Cardiac muscle cell (in vitro differentiated cells and primary cell): ENCODE measurements around the gene KCNQ1. TPM values are rescaled to one million over a fixed set of nuclear protein-coding genes. Genes with fewer than 3 reads are reported as not detected.

Experiments used
- DNase-seq, 2 donors: peaks; one replicate each; pipeline versions ENCODE4 v3.0.0 to v3.0.0-alpha.2; 2010 to 2017; ENCODE audit warnings: low read depth in 1 of 2, low spot score in 1 of 2
- H3K27ac ChIP-seq: fragments of 200-600 bp; sonication (generic); 2 replicates; pipeline ENCODE4 v1.5.1; 2016
- H3K27me3 ChIP-seq: fragments of 200-600 bp; sonication (generic); 2 replicates; pipeline ENCODE4 v1.6.0; 2016; ENCODE audit warnings: control low read depth
- H3K36me3 ChIP-seq: fragments of 200-600 bp; sonication (generic); 2 replicates; pipeline ENCODE4 v1.5.1; 2016; ENCODE audit warnings: control low read depth
- H3K4me1 ChIP-seq: fragments of 200-600 bp; sonication (generic); 2 replicates; pipeline ENCODE4 v1.8.1; 2017; ENCODE audit warnings: low read depth, mild to moderate bottlenecking, mixed run types
- H3K4me3 ChIP-seq: fragments of 200-600 bp; sonication (generic); 2 replicates; pipeline ENCODE4 v1.5.1; 2016; ENCODE audit warnings: mild to moderate bottlenecking
- H3K9me3 ChIP-seq: fragments of 200-600 bp; sonication (generic); 2 replicates; pipeline ENCODE4 v1.5.1; 2017; ENCODE audit warnings: low read depth, mild to moderate bottlenecking, control low read depth
- CTCF ChIP-seq: IDR thresholded peaks from 2 replicates; pipeline ENCODE4 v1.5.1; 2012; ENCODE audit warnings: low read depth, mild to moderate bottlenecking, low read length
- polyA plus RNA-seq: library from polyadenylated mRNA; unstranded; fragments of >200 nt; fragmentation: Nextera tagmentation; extraction: Ambion mirVana; gene quantifications from 2 replicates; pipeline ENCODE4 v1.2.1, GENCODE V29; 2016
- total RNA-seq: library from RNA; depleted of rRNA; stranded (reverse); fragments of >200 nt; gene quantifications from 2 replicates; pipeline ENCODE4 v1.2.3, GENCODE V29; 2016

The KCNQ1 gene
- total and polyA plus RNA-seq, 2 experiments from 2014 or later, result 13.9 to 18.6 TPM

DNA sequence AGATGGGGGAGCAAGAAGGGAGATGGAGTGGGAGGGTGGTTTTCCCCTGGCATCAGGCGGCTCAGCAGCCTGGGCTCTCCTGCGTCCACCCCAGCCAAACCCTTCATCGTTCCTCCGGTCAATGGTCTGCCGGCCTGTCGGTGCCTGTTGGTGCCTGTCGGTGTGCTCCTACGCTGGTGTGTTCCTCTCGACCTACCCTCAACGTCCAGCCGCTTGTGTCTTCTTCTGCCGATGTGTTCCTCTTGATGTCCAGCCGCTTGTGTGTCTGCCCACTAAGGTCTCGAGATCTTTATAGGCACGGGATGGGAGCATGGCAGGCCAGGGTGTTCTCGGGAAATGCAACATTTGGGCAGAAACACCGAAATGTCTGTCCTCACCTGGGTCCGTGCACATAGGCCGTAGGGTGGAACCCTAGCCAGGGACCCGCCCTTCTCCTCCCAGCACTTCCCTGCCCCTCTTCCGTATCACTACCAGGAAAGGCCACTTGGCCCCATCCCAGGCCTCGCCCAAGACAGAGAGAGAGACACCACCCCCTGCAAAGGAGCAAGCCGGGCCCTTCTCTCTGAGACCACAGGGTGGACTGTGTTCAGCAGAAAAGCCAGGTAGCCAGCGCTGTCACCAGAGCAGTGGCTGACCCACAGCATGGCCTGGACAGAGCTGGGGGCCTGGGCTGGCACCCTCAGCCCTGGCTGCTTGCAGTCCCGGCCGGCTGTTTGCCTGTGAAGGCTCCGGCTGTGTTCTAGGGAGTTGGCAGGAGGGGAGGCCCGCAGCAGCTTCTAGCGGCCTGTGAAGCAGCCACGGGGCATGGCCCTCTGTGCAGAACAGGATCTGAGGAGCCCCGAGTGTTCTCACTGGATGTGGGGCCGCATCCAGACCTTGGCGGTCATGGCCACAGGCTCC, 316.6 kb downstream of the KCNQ1 start:
- Histone ChIP-seq H3K4me1 (no peaks in the 10 kb centered on the region), H3K9me3 (no peaks in the 10 kb centered on the region), H3K27me3 (no peaks in the 10 kb centered on the region), H3K36me3 (no peaks in the 10 kb centered on the region), H3K4me3 (no peak overlapping the region), H3K27ac (no peak overlapping the region)
- no peak for TF ChIP-seq CTCF
- no peak for DNase-seq

GRCh38 chr11:2762031-2762380, 317.2 kb downstream of the KCNQ1 start:
- no peaks in the 10 kb centered on the region for H3K9me3 ChIP-seq

GRCh38 chr11:2762451-2762850, 317.6 kb downstream of the KCNQ1 start:
- Histone ChIP-seq H3K9me3 (no peaks in the 10 kb centered on the region), H3K27me3 (no peaks in the 10 kb centered on the region), H3K4me3 (no peak overlapping the region), H3K27ac (no peak overlapping the region), H3K4me1 (no peaks in the 10 kb centered on the region), H3K36me3 (no peaks in the 10 kb centered on the region)
- TF ChIP-seq CTCF, result no peak
- DNase-seq, result no peak

More at GRCh38 chr11:2762031-2762380, 317.2 kb downstream of the KCNQ1 start:
- TF ChIP-seq CTCF, result no peak
- H3K27me3 ChIP-seq, result no peaks in the 10 kb centered on the region
- no peaks in the 10 kb centered on the region for H3K4me1 ChIP-seq
- no peak overlapping the region for H3K27ac ChIP-seq
- H3K4me3 ChIP-seq, result no peak overlapping the region
- DNase-seq, result no peak
- H3K36me3 ChIP-seq, result no peaks in the 10 kb centered on the region

- Histone ChIP-seq H3K9me3 (no peaks in the 10 kb centered on the region), H3K4me3 (no peak overlapping the region), H3K36me3 (no peaks in the 10 kb centered on the region), H3K4me1 (no peaks in the 10 kb centered on the region), H3K27ac (no peak overlapping the region), H3K27me3 (no peaks in the 10 kb centered on the region)
- TF ChIP-seq CTCF, result no peak
- DNase-seq, result no peak
These were observed 319.2 kb downstream of the KCNQ1 start for GRCh38 chr11:2763984-2764383.

DNA sequence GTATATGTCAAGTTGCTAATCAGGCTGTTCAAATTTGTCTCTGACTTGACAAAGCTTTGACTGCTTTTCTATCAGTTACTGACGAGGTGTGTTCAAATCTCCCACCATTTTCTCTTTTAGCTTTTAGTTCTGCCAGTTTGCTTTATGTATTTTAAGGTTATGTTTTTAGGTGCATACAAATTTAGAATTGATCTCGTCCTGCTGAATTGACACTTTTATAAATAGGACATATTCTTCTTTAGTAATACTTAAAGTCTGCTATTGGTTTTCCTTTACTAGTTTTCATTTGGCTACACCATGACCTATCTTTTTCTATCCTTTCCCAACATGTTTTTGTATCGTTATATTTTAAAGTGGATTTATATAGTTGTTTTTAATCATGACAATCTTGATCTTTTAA, 320.7 kb downstream of the KCNQ1 start:
- no peak overlapping the region for H3K4me3 ChIP-seq
- no peak overlapping the region for H3K27ac ChIP-seq
- DNase-seq, result no peak
- no peaks in the 10 kb centered on the region for H3K36me3 ChIP-seq
- H3K27me3 ChIP-seq, result no peaks in the 10 kb centered on the region
- TF ChIP-seq CTCF, result no peak
- no peaks in the 10 kb centered on the region for H3K9me3 ChIP-seq
- H3K4me1 ChIP-seq, result no peaks in the 10 kb centered on the region
